ENCODE data around the gene GAS5. TPM values are rescaled to one million over a fixed set of nuclear protein-coding genes. Genes with fewer than 3 reads are reported as not detected.
"Not testable (repeated sequence)": the region's sequence is repeated elsewhere in the genome, so short reads cannot be mapped to it uniquely, and the experiment has no call there.

The GAS5 gene
- total RNA-seq, 1 donor from 2014 or later = 549 TPM

DNA sequence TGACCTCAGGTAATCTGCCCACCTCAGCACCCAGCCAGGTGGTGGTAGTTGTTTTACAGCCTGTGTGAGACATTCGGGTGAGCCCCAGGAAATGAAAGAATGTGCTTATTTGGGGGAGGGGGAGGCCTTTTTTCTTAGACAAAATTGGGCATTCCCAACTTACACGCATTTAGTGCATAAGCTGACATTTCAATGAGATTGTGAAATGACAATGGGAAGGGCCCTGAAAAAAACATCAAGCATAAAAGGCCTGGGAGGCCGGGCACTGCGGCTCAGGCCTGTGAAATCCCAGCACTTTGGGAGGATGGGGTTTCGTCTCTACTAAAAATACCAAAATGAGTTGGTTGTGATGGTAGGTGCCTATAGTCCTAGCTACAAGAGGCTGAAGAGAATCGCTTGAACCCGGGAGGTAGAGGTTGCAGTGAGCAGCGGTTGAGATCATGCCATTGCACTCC lies 5.0 kb downstream of the GAS5 start:
- TF ChIP-seq CTCF (IDR thresholded peaks at IDR 0.05) = no peak
- Mint-ChIP-seq H3K4me1 (ENCODE audit: unreplicated experiment) (peaks cover 24% of the 10 kb centered on the region), H3K27ac (ENCODE audit: unreplicated experiment) (no peak overlapping the region), H3K9me3 (ENCODE audit: unreplicated experiment) (no peaks in the 10 kb centered on the region), H3K4me3 (ENCODE audit: unreplicated experiment) (no peak overlapping the region), H3K36me3 (ENCODE audit: unreplicated experiment) (peaks cover 46% of the 10 kb centered on the region), H3K27me3 (ENCODE audit: unreplicated experiment) (no peaks in the 10 kb centered on the region)
- DNase-seq (ENCODE audit: extremely low spot score, unreplicated experiment) = no peak

- Mint-ChIP-seq H3K4me1 (ENCODE audit: unreplicated experiment) (peaks cover 24% of the 10 kb centered on the region), H3K36me3 (ENCODE audit: unreplicated experiment) (peaks cover 50% of the 10 kb centered on the region)
- H3K9me3 Mint-ChIP-seq (ENCODE audit: unreplicated experiment); H3K4me3 Mint-ChIP-seq (ENCODE audit: unreplicated experiment); H3K27ac Mint-ChIP-seq (ENCODE audit: unreplicated experiment); DNase-seq (ENCODE audit: extremely low spot score, unreplicated experiment); H3K27me3 Mint-ChIP-seq (ENCODE audit: unreplicated experiment): not testable (repeated sequence)
Measured at GRCh38 chr1:173862146-173862768, 5.5 kb downstream of the GAS5 start.

- Mint-ChIP-seq H3K36me3 (ENCODE audit: unreplicated experiment) (peaks cover 49% of the 10 kb centered on the region), H3K9me3 (ENCODE audit: unreplicated experiment) (no peaks in the 10 kb centered on the region), H3K27me3 (ENCODE audit: unreplicated experiment) (no peaks in the 10 kb centered on the region), H3K4me3 (ENCODE audit: unreplicated experiment) (no peak overlapping the region), H3K27ac (ENCODE audit: unreplicated experiment) (no peak overlapping the region), H3K4me1 (ENCODE audit: unreplicated experiment) (peaks cover 22% of the 10 kb centered on the region)
- DNase-seq (ENCODE audit: extremely low spot score, unreplicated experiment) = no peak
- no peak for TF ChIP-seq CTCF (IDR thresholded peaks at IDR 0.05)
Measured at GRCh38 chr1:173861731-173862145, 6.1 kb downstream of the GAS5 start.

GRCh38 chr1:173860065-173860464 lies 7.7 kb downstream of the GAS5 start:
- Mint-ChIP-seq H3K27ac (ENCODE audit: unreplicated experiment) (peak overlapping the region; percentile 50), H3K4me3 (ENCODE audit: unreplicated experiment) (no peak overlapping the region)
- no peak for TF ChIP-seq CTCF (IDR thresholded peaks at IDR 0.05)

GRCh38 chr1:173859547-173859946 lies 8.2 kb downstream of the GAS5 start:
- H3K9me3 Mint-ChIP-seq (ENCODE audit: unreplicated experiment); H3K4me3 Mint-ChIP-seq (ENCODE audit: unreplicated experiment); H3K27me3 Mint-ChIP-seq (ENCODE audit: unreplicated experiment); DNase-seq (ENCODE audit: extremely low spot score, unreplicated experiment); H3K4me1 Mint-ChIP-seq (ENCODE audit: unreplicated experiment); H3K27ac Mint-ChIP-seq (ENCODE audit: unreplicated experiment): not testable (repeated sequence)
- peaks cover 38% of the 10 kb centered on the region for H3K36me3 Mint-ChIP-seq (ENCODE audit: unreplicated experiment)

More at GRCh38 chr1:173860065-173860464, 7.7 kb downstream of the GAS5 start:
- Mint-ChIP-seq H3K9me3 (ENCODE audit: unreplicated experiment) (no peaks in the 10 kb centered on the region), H3K27me3 (ENCODE audit: unreplicated experiment) (no peaks in the 10 kb centered on the region), H3K36me3 (ENCODE audit: unreplicated experiment) (peaks cover 38% of the 10 kb centered on the region), H3K4me1 (ENCODE audit: unreplicated experiment) (peaks cover 5% of the 10 kb centered on the region)
- no peak for DNase-seq (ENCODE audit: extremely low spot score, unreplicated experiment)

DNA sequence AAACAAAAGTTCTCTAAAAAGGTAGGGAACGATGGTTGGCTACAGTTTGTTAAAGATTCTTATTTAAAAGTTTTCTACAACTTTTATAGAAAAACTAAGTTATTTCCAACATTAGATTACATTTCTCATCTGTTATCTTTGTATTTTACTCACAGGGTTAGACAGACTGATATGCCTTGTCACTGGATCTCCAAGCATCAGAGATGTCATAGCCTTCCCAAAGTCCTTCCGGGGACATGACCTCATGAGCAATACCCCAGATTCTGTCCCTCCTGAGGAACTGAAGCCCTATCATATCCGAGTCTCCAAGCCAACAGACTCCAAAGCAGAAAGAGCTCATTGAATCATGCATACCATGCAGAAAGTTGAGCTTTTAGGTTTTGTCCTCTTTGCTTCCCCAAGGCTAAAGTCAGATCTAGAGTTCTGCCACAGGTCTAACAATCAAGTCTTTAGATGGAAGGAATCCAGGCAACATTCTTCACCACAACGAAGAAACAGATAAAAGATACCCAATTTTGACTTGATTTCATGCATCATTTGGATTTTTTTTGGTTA lies 10.3 kb downstream of the GAS5 start:
- no peak for TF ChIP-seq CTCF (IDR thresholded peaks at IDR 0.05)
- DNase-seq (ENCODE audit: extremely low spot score, unreplicated experiment) = no peak
- no peak overlapping the region for H3K4me3 Mint-ChIP-seq (ENCODE audit: unreplicated experiment)
- H3K27me3 Mint-ChIP-seq (ENCODE audit: unreplicated experiment) = no peaks in the 10 kb centered on the region
- no peaks in the 10 kb centered on the region for H3K9me3 Mint-ChIP-seq (ENCODE audit: unreplicated experiment)
- peaks cover 32% of the 10 kb centered on the region for H3K36me3 Mint-ChIP-seq (ENCODE audit: unreplicated experiment)
- peaks cover 6% of the 10 kb centered on the region for H3K4me1 Mint-ChIP-seq (ENCODE audit: unreplicated experiment)
- H3K27ac Mint-ChIP-seq (ENCODE audit: unreplicated experiment) = peak overlapping the region; percentile 56

Measured in osteocyte (in vitro differentiated cells).